Measurements from ENCODE around the gene PA2G4.

PA2G4 gene

DNA sequence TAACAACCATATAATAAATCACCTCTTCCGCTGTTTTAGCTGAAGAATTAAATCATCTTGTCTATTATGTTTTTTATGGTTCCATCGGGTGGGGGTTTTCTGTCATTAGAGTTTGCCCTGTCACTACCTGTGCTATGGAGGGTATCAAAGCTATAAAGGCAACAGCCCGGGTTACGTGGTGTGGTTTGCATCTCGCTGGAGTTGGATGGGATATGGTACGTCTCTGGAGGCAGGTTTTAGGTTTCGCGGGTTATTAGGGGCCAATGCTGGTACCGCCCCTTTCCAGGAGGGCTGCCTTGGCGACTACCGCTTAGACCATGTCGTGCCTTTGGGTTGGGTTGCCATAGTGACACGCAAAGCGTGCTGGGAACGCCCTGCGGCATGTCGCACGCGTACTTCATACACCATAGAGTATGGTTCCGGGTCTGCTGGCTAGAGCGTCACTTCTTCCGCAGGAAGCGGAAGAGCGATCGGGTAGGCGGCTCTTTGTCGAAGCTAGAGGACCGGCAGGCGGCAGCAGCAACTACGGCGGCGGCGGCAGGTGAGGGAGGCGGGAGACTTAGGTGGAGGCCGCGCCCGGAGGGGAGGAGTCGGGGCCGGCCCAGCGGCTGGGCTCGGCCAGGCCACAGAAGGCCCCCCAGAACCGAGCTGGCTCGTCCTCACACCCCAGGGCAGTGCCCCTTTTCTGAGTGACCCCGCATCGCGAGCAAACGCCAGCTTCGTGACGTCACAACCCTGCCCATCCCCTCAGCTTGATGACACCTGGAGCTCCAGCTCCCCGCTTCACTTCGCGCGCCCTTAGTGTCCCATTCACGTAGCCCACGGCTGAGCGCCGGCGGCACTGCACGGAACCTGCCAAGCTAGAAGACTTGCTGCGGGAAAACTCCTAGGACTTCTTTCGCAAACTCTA, 13.7 kb downstream of the PA2G4 start, which contains the start of gene ZC3H10:
Gene ZC3H10 (plus strand): TSS at position 489 of the 910 bp plus-strand sequence. CDS start 2,297 bp downstream, outside the sequence.
- TF ChIP-seq CTCF (IDR thresholded peaks at IDR 0.05): peak; percentile 83
- Histone ChIP-seq H3K27ac (peak within 1 kb of the TSS; percentile 96), H3K4me3 (ENCODE audit: low read depth in 1 of 2, low read length in 1 of 2) (peak within 1 kb of the TSS; percentile 87 to 96), H3K9me3 (no peaks in the 10 kb centered on the region), H3K27me3 (no peaks in the 10 kb centered on the region), H3K4me1 (ENCODE audit: control insufficient read depth in 1 of 2, insufficient read depth in 1 of 2, low read depth in 1 of 2, low read length in 1 of 2) (peaks cover 33% of the 10 kb centered on the region in 2 experiments), H3K36me3 (peaks cover 23% of the 10 kb centered on the region)

GRCh38 chr12:56118688-56119357, 14.5 kb downstream of the PA2G4 start:
- Histone ChIP-seq H3K4me3 (ENCODE audit: low read depth in 1 of 2, low read length in 1 of 2) (peak overlapping the region; percentile 87 to 96), H3K27me3 (no peaks in the 10 kb centered on the region), H3K4me1 (ENCODE audit: control insufficient read depth in 1 of 2, insufficient read depth in 1 of 2, low read depth in 1 of 2, low read length in 1 of 2) (peaks cover 36 to 38% of the 10 kb centered on the region in 2 experiments), H3K27ac (peak overlapping the region; percentile 96), H3K9me3 (no peaks in the 10 kb centered on the region), H3K36me3 (peaks cover 23% of the 10 kb centered on the region)
- no peak for TF ChIP-seq CTCF (IDR thresholded peaks at IDR 0.05)

- TF ChIP-seq CTCF (IDR thresholded peaks at IDR 0.05): peak; percentile 80
- Histone ChIP-seq H3K36me3 (peaks cover 23% of the 10 kb centered on the region), H3K4me3 (ENCODE audit: low read depth in 1 of 2, low read length in 1 of 2) (peak overlapping the region; percentile 87 to 96), H3K27ac (peak overlapping the region; percentile 96), H3K9me3 (no peaks in the 10 kb centered on the region), H3K27me3 (no peaks in the 10 kb centered on the region), H3K4me1 (ENCODE audit: control insufficient read depth in 1 of 2, insufficient read depth in 1 of 2, low read depth in 1 of 2, low read length in 1 of 2) (peaks cover 42 to 44% of the 10 kb centered on the region in 2 experiments)
Observed at GRCh38 chr12:56119361-56119796, 15.0 kb downstream of the PA2G4 start.

- Histone ChIP-seq H3K36me3 (peaks cover 23% of the 10 kb centered on the region), H3K27ac (no peak overlapping the region), H3K4me1 (ENCODE audit: control insufficient read depth in 1 of 2, insufficient read depth in 1 of 2, low read depth in 1 of 2, low read length in 1 of 2) (peaks cover 44 to 50% of the 10 kb centered on the region in 2 experiments), H3K27me3 (no peaks in the 10 kb centered on the region), H3K4me3 (ENCODE audit: low read depth in 1 of 2, low read length in 1 of 2) (no peak overlapping the region), H3K9me3 (no peaks in the 10 kb centered on the region)
- no peak for TF ChIP-seq CTCF (IDR thresholded peaks at IDR 0.05)
Observed at GRCh38 chr12:56120158-56120846, 15.9 kb downstream of the PA2G4 start.

DNA sequence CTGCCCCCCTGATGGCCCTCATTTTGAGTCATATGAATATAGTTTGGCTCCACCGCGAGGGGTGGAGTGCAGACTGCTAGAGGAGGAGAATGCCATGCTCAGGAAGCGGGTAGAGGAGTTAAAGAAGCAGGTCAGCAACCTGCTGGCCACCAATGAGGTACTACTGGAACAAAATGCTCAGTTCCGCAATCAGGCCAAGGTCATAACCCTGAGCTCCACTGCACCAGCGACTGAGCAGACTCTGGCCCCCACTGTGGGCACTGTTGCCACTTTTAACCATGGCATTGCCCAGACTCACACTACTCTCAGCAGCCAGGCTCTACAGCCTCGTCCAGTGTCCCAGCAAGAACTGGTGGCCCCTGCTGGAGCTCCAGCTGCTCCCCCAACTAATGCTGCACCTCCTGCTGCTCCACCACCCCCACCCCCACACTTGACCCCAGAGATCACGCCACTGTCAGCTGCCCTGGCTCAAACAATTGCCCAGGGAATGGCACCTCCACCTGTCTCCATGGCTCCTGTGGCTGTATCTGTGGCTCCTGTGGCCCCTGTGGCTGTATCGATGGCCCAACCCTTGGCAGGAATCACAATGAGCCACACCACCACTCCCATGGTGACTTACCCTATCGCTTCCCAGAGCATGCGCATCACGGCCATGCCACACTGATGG, 17.0 kb downstream of the PA2G4 start:
- Histone ChIP-seq H3K36me3 (peaks cover 23% of the 10 kb centered on the region), H3K27me3 (no peaks in the 10 kb centered on the region), H3K4me3 (ENCODE audit: low read depth in 1 of 2, low read length in 1 of 2) (no peak overlapping the region), H3K4me1 (ENCODE audit: control insufficient read depth in 1 of 2, insufficient read depth in 1 of 2, low read depth in 1 of 2, low read length in 1 of 2) (peaks cover 50 to 56% of the 10 kb centered on the region in 2 experiments), H3K27ac (no peak overlapping the region), H3K9me3 (no peaks in the 10 kb centered on the region)
- no peak for TF ChIP-seq CTCF (IDR thresholded peaks at IDR 0.05)
